HL-60 (cell line): ENCODE data around the gene FSIP1.

Experiments
- POLR2AphosphoS5 ChIP-seq: IDR thresholded peaks from 2 replicates; pipeline ENCODE4 v1.6.1; 2012; ENCODE audit warnings: low read depth
- TF ChIP-seq, protein P1 (sequence below): IDR thresholded peaks from one replicate; pipeline ENCODE4 v1.5.1; 2011; ENCODE audit warnings: low read length, control low read depth, inconsistent platforms; ENCODE audit not compliant: insufficient read depth

- no peak for TF ChIP-seq POLR2AphosphoS5
- TF ChIP-seq, protein P1, sequence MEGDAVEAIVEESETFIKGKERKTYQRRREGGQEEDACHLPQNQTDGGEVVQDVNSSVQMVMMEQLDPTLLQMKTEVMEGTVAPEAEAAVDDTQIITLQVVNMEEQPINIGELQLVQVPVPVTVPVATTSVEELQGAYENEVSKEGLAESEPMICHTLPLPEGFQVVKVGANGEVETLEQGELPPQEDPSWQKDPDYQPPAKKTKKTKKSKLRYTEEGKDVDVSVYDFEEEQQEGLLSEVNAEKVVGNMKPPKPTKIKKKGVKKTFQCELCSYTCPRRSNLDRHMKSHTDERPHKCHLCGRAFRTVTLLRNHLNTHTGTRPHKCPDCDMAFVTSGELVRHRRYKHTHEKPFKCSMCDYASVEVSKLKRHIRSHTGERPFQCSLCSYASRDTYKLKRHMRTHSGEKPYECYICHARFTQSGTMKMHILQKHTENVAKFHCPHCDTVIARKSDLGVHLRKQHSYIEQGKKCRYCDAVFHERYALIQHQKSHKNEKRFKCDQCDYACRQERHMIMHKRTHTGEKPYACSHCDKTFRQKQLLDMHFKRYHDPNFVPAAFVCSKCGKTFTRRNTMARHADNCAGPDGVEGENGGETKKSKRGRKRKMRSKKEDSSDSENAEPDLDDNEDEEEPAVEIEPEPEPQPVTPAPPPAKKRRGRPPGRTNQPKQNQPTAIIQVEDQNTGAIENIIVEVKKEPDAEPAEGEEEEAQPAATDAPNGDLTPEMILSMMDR, result no peak
Measured at GRCh38 chr15:39592500-39592899, 190.1 kb downstream of the FSIP1 start.
